Measurements from ENCODE around the gene SEPTIN10.
"Not testable (repeated sequence)": the region's sequence is repeated elsewhere in the genome, so short reads cannot be mapped to it uniquely, and the experiment has no call there.

Gene SEPTIN10

DNA sequence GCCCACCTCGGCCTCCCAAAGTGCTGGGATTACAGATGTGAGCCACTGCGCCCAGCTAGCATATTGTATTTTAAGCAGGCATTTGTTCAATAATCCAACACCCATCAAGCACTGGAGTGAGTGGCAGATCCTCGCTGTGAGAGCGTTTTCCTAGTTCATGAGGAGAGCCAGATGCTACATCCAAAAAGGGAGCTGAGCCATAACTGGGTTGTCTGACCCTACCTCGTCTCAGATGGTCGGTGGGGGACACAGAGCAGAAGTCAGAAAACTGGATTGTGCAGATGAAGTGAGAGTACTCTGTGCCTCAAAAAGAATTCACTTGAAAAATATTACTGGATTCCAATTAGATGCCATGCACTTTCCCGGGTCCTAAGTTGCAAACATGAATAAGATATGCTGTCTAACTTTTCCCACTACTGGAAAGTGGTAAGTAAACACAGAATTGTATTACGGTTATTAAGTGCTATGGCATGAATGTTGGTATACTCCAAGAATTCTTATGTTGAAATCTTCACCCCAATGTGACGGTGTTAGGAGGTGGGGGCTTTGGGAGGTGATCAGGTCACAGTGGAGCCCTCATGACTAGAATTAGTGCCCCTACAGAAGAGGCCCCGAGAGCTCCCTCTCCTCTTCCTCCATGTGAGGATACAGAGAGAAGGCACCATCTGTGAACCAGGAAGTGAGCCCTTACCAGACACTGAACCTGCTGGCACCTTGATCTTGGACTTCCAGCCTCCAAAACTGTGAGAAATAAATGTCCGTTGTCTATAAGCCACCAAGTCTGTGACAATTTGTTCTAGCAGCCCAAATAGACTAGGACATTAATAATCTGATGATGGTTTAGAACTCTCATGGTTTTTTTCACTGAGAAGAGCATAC lies 21.9 kb upstream of the SEPTIN10 start:
- DNase-seq, result no peak

DNA sequence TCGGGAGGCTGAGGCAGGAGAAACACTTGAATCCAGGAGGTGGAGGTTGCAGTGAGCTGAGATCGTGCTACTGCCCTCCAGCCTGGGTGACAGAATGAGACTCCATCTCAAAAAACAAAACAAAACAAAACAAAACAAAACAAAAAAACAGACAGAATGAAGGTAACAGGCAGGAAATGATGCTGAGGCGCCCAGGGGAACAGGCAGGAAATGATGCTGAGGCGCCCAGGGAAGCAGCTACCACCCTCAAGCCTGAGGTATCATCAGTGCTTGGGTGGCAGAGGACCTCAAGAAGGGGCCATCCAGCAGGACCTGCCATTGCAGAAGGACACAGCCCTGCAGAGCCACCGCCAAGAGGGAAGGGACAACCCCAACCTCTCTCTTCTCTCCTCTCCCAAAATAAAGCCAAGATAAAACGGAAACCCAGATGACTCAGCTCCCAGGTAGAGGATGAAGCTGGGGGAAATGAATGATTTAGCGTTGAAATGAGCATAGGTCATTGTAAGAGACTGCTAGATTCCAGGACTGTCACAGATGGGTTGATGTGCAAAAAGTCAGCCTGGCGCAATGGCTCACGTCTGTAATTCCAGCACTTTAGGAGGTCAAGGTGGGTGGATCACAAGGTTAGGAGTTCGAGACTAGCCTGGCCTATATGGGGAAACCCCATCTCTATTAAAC lies 19.7 kb upstream of the SEPTIN10 start:
- no peak for DNase-seq

DNA sequence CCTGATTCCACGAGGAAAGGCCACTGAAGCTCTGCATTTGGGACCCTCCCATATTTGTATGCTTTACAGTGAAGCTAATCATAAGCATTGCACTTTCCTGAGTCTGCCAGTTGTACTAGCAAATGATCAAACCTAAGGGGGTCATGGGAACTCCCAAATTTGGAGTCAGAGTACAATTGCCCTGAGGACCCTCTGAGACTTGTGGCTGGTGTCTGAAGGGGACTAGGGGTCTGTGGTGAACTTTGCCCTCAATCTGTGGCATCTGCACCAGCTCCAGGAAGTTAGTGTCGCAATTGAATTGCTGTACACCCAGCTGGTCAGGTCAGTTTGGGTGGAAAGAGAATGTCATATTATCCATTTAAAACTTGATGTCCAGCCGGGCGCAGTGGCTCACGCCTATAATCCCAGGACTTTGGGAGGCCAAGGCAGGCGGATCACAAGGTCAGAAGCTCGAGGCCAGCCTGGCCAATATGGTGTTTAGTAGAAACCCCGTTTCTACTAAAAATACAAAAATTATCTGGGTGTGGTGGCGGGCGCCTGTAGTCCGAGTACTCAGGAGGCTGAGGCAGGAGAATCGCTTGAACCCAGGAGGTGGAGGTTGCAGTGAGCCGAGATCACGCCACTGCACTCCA lies 18.5 kb upstream of the SEPTIN10 start:
- DNase-seq, result no peak

GRCh38 chr2:109631741-109632140 lies 18.0 kb upstream of the SEPTIN10 start:
- no peak for DNase-seq

- no peak for DNase-seq
These were observed 17.0 kb upstream of the SEPTIN10 start for GRCh38 chr2:109630441-109631430.

GRCh38 chr2:109629867-109630266 lies 16.1 kb upstream of the SEPTIN10 start:
- no peak for DNase-seq

GRCh38 chr2:109628321-109628720 lies 14.6 kb upstream of the SEPTIN10 start:
- not testable (repeated sequence) for DNase-seq

- DNase-seq, result no peak
These were observed 10.6 kb upstream of the SEPTIN10 start for GRCh38 chr2:109624339-109624738.

- DNase-seq, result no peak
These were observed 10.2 kb upstream of the SEPTIN10 start for GRCh38 chr2:109623923-109624322.

- no peak for DNase-seq
These were observed 9.5 kb upstream of the SEPTIN10 start for GRCh38 chr2:109623297-109623696.

DNA sequence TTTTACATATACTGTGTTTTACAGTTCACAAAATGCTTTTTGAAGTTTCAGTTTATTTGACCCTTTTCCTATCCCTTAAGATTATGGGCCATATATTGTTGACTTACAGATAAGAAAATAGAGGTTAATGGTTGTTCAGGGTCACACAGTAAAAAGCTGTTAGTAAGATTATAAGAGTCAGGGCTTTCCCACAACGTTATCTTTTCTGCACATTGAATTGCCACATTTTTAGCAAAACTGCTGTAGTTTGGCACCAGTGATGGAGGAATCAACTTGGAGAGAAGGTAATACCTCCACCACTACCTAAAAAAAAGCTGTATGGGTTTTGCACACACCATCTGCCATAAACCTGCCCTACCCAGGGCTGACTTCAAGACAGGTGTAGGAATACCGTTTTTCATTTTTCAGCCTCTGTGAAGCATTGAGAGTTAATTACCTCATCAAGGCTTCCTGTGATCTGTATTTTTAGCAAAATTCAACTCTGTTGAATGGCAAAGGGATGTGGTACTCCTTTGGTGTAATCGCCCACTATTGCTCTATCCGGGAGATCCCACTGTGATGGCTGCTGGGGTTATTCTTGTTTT lies 5.4 kb upstream of the SEPTIN10 start:
- no peak for DNase-seq

GRCh38 chr2:109616184-109616583 lies 2.4 kb upstream of the SEPTIN10 start:
- no peak for DNase-seq

- no peak for DNase-seq
These were observed 1.9 kb upstream of the SEPTIN10 start for GRCh38 chr2:109615637-109616144.

DNA sequence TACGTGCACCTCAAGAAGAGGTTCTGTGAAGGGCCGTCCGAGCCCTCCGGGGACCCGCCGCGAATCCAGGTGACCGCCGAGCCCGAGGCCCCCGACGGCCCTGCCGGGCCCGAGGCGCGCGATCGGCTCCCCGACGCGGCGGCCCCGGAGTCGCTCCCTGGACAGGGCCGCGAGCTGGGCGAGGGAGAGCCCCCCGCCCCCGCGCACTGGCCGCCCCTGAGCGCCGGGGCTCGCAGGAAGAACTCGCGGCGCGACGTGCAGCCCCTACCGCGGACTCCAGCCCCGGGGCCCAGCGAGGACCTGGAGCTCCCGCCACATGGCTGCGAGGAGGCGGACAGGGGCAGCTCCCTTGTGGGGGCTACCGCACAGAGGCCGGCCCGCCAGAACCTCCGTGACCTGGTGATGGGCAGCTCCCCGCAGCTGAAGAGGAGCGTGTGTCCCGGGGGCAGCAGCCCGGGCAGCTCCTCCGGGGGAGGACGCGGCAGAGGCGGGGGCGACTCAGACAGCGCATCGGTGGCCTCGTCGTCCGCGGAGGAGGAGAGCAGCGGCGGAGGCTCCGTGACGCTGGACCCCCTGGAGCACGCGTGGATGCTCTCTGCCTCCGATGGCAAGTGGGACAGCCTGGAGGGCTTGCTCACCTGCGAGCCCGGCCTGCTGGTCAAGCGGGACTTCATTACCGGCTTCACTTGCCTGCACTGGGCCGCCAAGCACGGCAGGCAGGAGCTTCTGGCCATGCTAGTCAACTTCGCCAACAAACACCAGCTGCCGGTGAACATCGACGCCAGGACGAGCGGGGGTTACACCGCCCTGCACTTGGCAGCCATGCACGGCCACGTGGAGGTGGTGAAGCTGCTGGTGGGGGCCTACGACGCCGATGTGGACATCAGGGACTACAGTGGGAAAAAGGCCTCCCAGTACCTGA lies 1.2 kb upstream of the SEPTIN10 start:
- DNase-seq, result peak in 2 of 56 donors; percentile 21 to 24

DNA sequence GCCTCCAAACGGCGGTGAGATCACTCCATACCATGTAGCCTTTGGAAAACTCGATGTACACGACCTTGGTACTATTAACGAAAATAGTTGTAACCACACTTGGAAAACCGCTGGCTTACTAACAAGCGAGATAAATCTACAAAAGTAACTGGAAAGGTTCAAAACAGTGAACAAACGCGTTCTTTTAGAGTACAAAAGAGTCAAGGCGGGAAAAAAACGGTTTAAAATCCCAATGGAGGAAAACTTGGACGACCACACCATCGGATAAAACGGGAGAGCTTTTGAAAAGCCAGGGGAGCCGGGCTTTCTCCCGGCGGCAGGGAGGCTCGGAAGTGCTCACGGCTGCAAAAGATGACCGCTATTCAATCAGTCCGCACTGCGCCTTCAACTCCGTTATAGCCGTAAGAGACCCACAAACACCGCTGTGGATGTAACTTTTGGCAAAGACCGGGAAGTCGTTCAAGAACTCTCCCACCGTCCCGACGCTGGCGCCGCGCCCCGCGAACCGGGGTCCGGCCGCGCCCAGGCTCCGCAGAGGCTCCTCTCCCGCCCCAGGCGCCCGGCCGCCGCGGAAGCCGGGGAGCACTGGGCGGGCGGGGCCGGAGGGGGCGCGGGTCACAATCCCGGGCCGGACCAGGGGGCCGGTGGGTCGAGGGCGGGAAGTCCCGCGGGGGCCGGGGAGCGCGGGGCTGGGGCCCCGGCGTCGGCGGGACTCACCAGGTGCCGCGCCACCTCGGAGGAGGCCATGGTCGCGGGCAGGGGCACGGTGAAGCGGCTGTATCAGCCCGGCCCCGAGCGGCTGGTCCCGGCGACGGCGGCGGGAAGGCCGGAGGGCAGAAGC lies 465 bp downstream of the SEPTIN10 start:
- DNase-seq, result peak in 21 of 56 donors; percentile 19 to 71 (median 58)

GRCh38 chr2:109611467-109612095 lies 2.2 kb downstream of the SEPTIN10 start:
- DNase-seq, result no peak

DNA sequence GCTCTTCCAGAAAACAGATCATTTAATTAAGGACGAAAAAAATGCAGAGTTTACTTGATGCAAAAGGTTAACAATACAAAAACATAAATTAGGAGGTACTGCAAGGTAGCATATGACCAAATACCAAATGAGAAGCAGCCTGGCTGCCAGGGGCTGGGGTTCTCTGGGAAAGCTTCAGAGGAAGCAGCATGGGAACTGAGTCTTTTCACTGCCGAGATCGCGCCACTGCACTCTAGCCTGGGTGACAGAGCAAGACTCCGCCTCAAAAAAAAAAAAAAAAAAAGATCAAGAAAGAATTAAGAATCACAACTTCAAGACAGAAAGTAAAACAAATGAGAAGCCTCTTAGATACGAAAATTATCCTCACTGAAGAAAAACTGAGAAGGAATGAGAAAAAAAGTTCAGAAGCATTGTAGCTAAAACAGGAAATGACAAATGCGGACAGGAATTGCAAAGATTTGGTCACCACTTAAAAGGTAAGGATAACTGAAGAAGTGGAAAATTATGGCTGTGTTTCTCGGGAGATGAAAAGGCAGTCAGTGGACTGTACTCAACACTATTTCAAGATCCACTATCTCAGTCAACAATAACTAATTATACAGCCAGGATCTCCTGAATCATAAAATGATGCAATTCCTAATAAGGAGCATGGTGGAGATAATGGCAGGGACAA lies 4.3 kb downstream of the SEPTIN10 start:
- DNase-seq, result no peak
